AG08395 (cell line): ENCODE data around the gene BAG5.
A peak's percentile ranks its signal among the peaks of the same experiment; 100 is the strongest.
"Not testable (repeated sequence)": the region's sequence is repeated elsewhere in the genome, so short reads cannot be mapped to it uniquely, and the experiment has no call there.

ENCODE experiments used
- DNase-seq: peaks from one replicate; pipeline ENCODE4 v3.0.0; 2012; ENCODE audit warnings: mixed read lengths, low spot score

BAG5 gene

DNA sequence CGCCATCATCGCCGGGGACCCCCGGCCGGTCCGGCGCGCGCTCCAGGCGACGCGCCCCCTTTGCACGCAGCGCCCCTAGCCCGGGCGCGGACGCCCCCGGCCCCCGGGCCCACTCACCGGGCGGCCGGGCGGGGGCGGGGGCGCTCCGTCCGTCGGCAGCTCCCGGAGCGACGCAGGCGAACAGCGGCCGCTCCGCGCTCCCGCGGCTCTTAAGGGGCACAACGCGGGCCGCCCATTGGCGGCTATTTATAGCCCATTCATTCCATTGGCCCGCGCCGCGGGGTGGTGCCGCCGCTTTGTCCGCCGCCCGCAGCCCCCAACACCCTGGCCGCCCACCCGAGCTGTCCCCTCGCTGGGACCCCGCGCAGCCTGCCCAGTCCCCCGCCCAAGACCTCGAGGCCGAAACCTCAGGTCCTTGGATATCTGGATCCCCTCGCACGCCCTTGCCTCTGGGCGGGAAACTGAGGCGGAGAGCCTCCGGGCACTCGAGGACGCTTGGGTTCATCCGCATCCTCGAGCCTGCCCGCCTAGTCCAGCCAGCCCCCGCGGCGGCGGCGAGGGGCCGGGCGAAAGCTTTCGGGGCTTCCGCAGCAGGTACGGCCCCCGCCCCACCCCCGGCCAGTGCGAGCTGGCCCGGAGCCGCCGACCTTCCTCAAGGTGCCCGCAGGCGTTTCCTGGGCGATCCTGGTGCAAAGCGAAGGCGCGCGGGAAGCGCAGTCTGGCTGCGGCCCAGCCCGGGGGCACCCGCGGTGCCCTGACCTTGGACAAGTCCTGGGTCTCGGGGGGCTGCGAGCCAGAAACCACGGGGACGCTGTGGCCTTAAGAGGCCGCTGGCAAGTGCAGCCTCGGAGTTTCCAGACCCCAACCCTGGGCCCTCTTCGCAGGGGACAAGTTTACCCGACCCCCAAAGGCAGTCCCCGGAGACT is 39.5 kb downstream of the BAG5 start, which contains the start of gene CKB:
TSS of gene CKB (minus strand) at position 182 of the 926 bp plus-strand sequence. CDS start 337 bp downstream, outside the sequence.
- peak; percentile 85 for DNase-seq

DNA sequence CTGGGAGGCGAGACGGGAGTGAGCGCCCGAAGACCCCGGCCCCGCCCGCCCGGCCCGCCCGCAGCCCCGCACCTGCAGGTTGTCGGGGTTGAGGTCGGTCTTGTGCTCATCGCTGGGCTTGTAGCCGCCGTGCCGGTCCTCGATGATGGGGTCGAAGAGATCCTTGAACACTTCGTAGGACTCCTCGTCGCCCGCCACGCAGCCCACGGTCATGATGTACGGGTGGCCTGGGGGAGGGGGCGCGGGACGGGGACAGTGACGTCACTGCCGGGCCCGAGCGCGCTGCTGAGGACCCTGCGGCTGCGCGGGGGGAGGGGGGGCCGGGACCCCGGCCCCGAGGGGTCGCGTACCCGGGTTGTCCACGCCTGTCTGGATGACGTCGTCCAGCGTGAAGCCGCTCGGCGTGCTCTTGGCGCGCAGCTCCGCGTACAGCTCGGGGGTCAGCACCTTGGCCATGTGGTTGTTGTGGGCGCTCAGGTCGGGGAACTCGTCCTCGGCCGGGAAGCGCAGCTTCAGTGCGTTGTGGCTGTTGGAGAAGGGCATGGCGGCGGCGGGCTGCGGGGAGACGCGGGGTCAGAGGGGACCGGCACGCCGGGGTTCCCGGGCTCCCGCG is 40.4 kb downstream of the BAG5 start:
- DNase-seq: no peak

DNA sequence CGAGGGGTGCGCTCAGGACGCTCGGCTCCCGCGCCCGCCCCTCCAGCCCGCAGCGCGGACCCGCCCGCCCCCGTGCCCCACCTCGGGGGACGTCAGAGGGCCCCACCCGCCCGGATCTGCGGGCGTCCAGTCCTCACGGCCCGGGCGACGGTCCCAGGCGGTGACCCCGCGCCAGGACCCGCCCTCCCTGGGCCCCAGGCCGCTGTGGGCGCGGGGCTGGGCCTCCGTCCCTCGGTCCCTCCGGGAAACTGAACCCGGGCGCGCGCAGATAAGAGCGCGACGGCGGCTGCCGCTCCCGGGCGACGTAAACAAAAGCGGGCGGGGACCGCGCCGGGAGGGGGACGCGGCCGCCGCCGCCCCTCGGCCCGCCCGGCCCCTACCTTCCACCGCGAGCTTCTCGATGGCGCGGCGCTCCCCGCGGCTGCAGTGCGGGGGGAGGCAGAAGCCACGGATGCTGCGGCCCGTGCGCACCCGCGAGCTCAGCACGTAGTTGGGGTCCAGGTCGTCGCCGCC is 41.0 kb downstream of the BAG5 start:
- DNase-seq: no peak

DNA sequence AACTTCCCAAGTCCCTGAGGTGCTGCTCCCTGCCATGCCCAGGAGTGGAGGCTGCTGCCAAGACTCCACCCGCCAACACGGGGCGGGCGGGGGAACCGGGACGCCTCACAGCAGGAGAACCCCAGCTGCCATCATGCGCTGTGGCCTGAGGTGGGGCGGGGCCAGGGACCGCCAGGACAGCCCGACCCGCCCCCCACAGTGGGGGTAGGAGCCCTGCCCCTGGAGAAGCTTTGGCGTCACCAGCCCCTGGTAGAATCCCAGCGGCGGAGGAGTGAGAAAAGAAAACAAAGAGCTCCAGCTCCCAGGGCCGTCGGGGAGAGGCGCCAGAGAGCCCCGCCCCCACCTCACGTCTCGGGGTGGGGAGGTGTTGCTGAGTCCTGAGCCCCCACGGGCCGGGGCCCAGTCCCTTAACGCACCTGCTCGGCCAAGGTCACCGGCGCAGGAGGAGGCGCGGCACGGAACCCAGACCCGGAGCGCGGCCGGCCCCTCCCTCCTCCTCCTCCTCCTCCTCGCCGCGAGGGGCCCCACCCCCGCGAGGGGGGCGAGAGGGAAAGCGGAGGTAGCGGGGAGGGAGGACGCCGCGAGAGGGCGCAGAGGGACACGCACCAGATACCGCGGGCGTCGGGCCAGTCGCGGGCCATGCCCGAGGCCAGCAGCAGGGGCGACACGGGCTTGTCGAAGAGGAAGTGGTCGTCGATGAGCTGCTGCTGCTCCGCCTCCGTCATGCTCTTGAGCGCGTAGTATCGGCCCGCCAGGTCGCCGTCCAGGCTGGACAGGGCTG is 41.6 kb downstream of the BAG5 start:
- DNase-seq: peak; percentile 79

DNA sequence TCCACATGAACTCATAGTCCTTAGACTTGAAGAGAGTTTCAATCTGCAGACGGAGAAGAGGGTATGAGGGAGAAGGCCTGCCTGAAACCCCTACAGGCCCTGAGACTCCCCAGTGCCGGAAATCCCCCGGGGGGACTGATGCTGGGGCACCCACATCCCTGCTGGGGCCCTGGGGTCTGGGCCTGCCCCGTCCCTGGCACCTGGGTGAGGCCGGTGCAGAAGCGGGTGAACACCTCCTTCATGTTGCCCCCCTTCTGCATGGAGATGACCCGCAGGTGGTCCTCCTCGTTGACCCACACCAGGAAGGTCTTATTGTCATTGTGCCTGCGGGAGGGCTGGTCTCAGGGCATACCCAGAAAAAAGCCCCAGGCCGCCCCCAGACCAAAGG is 42.2 kb downstream of the BAG5 start:
- no peak for DNase-seq

DNA sequence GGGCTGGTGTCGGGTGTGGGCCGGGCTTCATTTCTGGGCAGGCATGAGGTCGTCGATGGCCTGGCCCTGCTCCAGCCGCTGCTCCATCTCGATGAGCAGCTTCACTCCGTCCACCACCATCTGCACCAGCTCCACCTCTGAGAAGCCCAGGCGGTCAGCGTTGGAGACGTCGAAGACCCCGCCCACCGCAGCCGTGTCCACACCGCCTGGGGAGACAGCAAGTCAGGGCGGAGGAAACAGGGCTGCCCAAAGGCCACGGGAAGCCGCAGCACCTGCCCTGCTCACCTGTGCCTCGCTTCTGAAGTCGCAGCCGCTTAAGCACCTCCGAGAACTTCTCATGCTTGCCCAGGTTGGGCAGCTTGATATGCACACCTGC is 42.6 kb downstream of the BAG5 start:
- DNase-seq: no peak

DNA sequence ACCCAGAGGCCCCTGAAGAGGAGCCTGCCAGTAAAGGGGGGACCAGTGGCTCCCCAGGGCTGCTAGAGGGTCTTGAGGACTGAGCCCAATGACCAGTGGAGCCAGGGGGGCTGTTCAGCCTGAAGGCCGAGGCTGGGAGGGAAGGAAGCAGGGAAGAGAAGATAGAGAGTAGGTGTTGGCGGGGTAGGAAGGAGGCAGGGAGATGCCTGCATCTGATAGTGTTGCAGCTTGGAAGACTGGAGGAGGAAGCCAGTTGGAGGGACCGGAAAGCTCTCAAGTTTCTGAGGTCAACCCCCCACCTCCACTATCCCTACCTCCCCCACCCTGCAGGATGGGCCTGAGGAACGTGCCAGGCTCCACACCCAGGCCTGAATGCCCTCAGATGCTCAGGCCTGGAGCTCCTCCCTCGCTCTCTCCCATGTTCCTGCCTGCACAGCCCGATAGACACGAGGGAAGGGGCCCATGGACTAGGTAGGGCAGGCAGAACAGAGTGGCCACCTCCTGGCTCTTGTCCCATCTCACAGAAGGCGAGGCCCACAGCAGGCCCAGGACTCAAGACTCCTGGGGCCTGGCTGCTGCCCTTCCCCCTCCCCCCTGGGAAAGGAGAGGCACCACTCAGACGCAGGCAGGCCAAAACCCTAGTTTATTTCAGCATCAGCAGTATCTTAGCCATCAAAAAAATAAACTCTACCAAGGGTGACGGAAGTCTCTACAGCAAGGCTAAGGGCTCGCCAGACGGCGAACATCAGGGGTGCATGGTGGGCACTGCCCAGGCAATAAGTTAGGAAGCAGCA is 43.2 kb downstream of the BAG5 start:
- no peak for DNase-seq

DNA sequence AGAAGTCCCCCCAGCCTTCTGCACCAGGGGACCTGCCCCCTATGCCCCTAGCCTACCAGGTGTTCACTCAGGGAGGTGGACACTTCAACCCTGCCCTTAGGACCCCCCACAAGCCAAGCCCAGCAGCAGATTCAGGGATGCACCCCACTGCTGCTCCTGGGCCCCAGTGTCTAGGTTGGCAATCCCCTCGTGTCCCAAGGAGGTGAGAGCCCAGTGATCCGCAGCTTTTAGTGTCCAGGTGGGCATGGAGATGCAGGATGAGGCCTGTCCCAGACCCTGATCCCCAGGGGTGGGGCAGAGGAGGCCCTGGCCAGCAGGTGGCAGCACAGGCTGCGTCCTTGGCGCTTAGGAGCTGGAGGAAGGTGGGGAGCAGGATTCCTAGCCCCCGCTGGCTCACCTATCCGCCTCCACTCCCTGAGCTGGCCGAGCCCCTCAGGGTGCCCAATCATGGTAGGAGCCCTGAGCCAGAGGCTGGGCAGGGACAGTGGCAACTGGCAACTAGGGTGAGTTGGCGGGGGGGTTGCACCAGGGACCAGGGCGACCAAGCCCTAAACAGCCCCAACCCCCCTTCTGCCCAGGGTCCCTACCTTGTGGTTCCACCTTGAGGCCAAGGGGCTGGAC is 43.9 kb downstream of the BAG5 start:
- DNase-seq: peak; percentile 80

DNA sequence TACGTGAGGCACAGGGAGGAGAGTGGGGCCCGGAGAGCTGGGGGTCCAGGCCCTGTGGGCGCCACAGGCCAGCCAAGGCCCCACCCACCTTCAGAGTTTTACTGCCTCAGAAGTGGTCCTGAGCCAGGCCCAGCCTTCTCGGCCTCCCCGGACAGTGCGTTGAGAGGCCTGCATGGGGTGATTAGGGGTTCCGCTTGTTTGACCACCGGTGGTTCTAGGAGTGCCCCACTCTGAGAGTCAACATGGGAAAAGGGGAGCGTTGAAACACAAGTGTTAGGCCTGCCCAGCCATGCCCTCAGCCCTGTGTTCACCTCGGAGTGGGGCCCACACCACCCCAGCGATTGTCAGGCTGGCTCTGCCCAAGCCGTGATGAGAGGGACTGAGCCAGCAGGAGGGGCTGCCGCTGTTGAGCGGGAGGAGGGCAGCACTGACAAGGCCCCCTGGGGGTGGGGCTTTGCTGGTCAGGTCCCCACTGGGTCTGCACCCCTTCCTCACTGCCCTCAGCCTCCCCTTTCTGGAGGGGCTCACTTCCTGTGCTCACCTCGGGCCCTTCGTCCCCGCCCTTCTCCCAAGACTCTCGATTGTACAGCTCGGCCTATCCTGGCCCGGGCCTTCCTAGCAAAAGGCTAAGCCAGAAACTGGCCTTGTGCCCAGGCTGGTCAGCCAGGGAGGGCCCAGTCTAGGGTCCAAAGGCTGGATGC is 44.6 kb downstream of the BAG5 start:
- peak; percentile 19 for DNase-seq

DNA sequence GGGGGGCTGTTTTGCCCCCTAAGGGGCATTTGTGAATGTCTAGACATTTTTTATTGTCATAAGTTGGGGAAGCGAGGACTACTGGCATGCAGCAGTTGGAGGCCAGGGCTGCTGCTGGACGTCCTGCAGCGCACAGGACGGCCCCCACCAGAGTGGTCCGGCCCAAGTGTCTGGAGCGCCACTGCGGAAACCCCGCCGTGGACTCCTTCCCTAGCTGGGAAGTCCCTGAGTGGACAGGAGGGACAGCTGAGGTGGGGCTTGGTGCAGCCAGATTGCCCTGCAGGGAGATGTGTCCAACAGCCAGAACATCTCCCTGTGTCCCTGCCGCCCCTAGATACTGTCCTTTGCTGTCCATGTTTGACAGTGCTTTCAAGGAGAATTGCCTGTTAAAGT is 45.3 kb downstream of the BAG5 start:
- no peak for DNase-seq

DNA sequence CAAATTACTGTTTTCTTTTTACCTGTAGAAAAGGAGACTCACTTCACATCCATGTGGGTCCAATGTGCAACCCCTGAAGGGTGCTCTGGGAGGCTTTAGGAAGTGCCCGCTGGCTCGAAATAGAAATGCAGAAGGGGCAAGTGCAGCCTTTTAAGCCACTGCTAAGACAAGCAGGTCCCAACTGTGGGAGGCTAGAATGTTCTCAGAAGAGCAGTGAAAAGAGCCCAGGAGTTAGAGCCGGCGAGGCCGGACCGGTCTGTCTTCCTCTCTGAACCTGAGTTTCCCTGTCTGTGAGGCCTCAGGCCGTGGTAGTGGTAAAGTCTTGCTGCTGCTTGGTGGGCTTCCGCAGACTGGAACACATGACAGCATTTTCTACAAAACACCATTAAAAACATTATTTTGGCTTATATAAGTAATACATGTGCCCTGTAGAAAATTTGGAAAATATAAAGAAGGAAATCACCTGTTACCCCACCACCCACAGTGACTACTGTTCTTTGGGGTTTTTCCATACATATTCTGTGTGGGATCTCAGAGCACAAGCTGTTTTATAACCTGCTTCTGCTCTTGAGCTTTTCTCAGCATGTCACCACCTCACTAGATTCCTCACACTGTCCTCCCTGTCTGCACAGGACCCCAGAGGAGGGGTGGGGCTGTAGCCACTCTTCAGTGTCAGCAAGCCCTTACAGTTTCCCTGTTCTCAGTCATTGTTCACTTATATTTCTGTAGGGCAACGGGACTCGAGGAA is 45.9 kb downstream of the BAG5 start:
- no peak for DNase-seq

DNA sequence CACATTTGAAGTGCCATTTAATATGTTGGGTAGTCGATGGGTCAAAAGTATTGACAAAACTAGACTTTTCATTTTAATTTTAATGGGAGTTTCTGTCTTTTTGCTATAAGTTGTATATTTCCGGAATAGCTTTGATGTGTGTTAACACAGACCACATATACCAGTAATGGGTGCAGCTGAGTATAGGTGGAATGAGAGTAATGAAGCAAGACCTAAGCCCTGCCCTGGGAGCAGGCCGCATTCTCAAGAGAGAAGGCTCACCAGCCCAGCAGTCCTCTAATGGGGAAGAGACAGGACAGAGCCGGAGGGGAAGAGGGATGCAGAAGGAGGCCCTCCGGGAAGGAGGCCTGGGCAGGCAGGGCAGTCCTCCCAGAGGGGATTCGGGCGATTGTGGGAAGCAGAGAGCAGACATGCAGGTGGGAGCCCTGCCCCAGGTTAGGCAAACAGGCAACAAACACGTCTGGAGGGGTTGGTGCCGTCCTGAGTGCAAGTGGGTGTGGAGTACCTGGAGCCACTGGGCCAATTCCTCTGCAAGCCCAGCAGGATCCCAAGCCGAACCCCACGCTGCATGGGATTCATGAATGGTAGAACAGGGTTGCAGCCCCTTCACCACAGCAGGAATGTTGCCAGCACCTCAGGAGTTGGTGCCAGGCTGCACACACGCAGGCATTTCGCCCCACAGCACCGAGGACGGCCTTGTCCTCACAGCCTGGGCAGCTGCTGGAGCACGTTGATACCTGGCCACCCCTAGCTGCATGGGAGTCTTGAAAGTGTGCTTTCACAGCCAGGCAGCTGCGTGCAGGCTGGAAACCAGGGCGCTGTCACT is 47.6 kb downstream of the BAG5 start:
- DNase-seq: no peak

DNA sequence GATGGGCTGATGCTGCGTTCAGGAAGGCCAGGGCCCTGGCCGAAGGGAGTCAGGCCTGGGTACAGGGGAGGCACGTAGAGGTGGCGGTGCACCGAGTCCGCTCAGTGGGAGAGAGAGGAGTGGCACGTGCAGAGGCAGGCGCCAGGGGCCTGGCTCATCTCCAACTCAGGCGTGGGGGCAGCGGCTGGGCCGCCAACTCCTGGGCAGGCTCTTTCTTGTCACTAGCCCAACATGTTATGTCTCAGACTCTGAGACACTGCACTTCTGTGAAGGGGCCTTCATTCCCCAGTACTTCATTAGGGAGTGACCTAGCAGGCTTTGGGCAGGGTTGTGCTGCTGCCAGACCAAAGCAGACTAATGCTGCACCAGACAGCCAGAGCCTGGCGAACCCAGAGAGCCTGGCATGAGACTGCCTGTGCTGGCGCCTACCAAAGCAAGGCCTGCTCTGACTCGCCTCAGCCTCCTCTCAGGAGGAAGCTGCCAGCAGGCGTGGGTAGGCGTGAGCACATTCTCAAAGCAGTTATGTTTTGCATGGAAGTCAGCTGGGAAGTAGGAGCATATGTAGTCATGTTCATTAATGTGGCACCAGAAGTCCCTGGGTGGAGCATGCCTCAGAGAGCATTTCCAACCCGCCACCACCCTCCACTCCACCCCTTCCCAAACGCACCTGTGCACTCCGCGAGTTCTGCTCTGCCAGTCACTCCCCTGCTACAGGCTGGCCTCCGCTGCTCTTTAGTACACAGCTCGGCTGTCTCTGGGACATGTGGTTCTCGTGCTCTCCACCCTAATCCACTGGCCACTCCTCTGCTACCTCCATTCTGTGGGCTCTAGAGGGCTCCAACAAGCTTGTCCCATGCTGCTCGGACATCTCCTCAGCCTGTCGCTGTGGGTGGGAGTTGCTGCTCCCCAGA is 49.5 kb downstream of the BAG5 start:
- DNase-seq: peak; percentile 93

DNA sequence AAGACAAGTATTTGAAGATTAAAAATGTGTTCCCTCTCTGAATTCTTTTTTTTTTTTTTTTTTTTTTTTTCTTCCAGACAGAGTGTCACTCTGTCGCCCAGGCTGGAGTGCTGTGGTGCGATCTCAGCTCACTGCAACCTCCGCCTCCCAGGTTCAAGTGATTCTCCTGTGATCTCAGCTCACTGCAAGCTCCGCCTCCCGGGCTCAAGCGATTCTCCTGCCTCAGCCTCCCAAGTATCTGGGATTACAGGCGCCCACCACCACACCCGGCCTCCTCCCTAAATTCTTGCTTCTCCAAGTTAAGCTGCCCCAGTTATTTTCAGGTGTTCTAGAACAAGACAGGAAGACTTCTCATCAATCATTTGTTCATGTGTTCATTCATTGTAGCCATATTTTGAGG is 50.3 kb downstream of the BAG5 start:
- DNase-seq: not testable (repeated sequence)

DNA sequence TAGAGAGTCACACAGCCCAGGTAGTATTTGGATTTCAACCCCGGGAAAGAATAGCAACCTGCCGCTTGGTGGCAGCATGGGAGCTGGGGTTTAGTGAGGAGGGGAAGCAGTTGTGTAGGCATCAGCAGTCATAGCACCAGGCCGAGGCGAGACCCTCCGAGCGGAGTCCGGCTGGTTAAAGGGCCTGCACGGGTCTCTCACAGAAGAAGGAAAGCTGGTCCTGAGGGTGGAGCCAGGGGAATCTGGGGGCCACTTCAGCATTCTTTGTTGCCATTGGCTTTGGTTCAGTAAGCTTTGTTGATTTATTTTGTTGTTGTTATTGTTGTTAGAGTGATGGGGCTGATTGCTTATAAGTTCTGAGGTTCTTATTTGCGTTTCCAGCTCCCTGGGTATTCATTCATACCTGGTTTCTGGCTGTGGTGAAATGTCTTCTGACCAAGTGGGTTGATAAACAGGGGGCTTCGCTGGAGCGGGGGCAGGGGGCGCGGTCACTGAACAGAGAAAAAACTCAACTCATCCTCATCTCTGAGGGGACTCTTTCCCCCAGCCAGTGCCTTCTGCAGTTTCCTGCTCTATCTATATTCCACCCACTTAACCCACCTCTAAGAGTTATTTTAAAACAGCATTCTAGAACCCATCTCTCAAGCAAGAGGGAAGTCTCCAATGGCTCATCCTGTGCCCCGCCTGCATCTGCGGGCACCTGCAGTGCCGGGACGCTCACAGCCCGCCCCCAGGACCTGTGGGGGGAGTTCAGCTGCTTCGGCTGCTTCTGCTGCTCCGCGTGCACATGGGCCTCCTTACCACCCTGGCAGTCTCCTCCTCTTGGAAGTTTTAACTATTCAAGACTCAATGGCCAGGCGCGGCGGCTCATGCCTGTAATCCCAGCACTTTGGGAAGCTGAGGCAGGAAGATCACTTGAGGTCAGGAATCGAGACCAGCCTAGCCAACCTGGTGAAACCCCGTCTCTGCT is 51.4 kb downstream of the BAG5 start:
- no peak for DNase-seq

DNA sequence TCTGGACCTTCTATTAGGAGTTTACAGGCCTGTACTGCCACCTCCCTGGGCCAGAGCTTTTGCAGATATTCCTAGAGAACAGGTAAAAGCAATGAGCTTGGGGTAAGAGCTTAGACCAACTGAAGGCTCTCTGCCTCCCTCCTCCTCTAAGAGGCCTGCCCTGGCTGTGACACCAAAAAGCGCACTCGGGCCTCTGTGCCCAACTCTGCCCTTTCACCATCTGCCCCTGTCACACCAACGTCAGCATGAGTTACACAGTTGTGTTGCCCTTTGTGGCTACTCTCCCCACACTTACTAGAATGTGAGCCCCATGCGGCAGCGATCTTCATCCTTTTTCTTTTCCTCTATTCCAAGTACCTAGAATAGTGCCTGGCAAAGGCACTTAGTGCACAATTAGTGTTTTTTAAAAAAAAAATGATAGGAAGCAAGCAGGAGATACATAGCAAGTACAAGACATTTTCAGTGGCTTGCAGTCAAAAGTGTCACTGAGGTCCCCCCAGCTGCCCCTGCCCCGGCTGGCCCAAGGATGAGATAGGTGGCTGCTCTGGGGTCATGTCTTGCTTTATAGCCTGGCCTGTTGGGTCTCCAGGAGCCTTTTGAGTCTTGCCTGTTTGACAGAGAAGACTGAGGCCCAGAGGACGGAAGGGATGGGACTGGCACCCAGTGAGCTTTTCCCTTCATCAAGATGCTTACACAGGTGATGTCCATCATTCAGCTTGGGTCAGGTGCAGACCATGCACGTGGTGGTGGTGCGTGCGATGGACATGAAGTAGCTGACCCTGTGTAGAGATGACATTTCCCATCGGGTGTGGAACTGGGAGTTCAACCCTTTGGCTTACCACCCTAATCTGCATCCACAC is 52.4 kb downstream of the BAG5 start:
- no peak for DNase-seq
